ENCODE results near the gene UST. TPM values are rescaled to one million over a fixed set of nuclear protein-coding genes. Genes with fewer than 3 reads are reported as not detected.
"Not testable (repeated sequence)": the region's sequence is repeated elsewhere in the genome, so short reads cannot be mapped to it uniquely, and the experiment has no call there.

The UST gene
- polyA plus RNA-seq, 1 donor (not counting 4 experiments of a cell fraction or from before 2014, with no cell fraction given): 6.1 TPM

GRCh38 chr6:148912252-148912651 is 165.4 kb downstream of the UST start:
- Histone ChIP-seq H3K4me3 (ENCODE audit: control insufficient read depth in 2 of 3, extremely low read depth in 1 of 3, insufficient read depth in 2 of 3, low read depth in 1 of 3, low read length in 3 of 3) (no peak overlapping the region), H3K9me1 (ENCODE audit: control insufficient read depth, extremely low read depth, insufficient read depth, low read length) (no peaks in the 10 kb centered on the region), H3K79me2 (ENCODE audit: control insufficient read depth, insufficient read depth, low read length) (no peaks in the 10 kb centered on the region), H3K9me3 (ENCODE audit: control insufficient read depth, low read depth, low read length) (no peaks in the 10 kb centered on the region), H3K4me1 (ENCODE audit: control insufficient read depth, extremely low read depth, insufficient read depth, low read length) (no peaks in the 10 kb centered on the region), H2AFZ (ENCODE audit: control insufficient read depth, low read length) (no peak overlapping the region), H3K4me2 (ENCODE audit: control insufficient read depth, extremely low read depth, insufficient read depth, low read depth, low read length) (no peak overlapping the region), H4K20me1 (ENCODE audit: control insufficient read depth, extremely low read depth, insufficient read depth, low read length) (no peaks in the 10 kb centered on the region), H3K27ac (ENCODE audit: control insufficient read depth, insufficient read depth, low read length) (no peak overlapping the region), H3K36me3 (ENCODE audit: control insufficient read depth in 2 of 2, extremely low read depth in 1 of 2, insufficient read depth in 2 of 2, low read length in 2 of 2) (no peaks in the 10 kb centered on the region), H3K27me3 (ENCODE audit: control insufficient read depth, extremely low read depth, insufficient read depth, low read length) (no peaks in the 10 kb centered on the region), H3K9ac (ENCODE audit: control insufficient read depth, extremely low read depth, insufficient read depth, low read length) (no peak overlapping the region)
- TF ChIP-seq, protein P1, sequence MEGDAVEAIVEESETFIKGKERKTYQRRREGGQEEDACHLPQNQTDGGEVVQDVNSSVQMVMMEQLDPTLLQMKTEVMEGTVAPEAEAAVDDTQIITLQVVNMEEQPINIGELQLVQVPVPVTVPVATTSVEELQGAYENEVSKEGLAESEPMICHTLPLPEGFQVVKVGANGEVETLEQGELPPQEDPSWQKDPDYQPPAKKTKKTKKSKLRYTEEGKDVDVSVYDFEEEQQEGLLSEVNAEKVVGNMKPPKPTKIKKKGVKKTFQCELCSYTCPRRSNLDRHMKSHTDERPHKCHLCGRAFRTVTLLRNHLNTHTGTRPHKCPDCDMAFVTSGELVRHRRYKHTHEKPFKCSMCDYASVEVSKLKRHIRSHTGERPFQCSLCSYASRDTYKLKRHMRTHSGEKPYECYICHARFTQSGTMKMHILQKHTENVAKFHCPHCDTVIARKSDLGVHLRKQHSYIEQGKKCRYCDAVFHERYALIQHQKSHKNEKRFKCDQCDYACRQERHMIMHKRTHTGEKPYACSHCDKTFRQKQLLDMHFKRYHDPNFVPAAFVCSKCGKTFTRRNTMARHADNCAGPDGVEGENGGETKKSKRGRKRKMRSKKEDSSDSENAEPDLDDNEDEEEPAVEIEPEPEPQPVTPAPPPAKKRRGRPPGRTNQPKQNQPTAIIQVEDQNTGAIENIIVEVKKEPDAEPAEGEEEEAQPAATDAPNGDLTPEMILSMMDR (optimal IDR thresholded peaks at IDR 0.05 in 1 of 3, IDR thresholded peaks at IDR 0.05 in 1 of 3, conservative IDR thresholded peaks at IDR 0.05 in 1 of 3; ENCODE audit: extremely low read depth in 1 of 3, insufficient read depth in 2 of 3, low read length in 3 of 3): no peak
- no peak for TF ChIP-seq EZH2 (IDR thresholded peaks at IDR 0.05; ENCODE audit: low read length)
- FAIRE-seq: no peak
- dilution Hi-C loops (cut with MboI; ENCODE audit: extremely low pct_ligation_motif_present, low sequenced_read_pairs): no loop called here
- DNase-seq (ENCODE audit: low read depth, low spot score): no peak

DNA sequence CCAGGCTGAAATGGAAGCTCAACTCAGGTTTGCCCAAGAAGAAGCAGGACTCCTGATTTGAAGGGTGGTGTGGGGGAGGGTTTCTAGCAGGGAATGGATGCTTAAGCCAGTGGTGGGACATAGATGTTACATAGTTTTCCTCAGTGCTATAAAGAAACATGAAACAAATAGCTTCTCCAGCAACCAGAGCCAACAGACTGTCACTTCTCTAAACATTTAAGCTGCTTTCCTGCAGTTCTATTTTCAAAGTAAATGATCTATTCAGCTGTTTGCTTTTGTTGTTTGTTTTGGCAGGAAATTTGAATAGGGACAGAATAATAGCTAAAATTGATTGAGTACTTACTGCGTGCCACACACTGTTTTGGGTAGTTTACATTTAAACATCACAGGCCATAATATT is 169.0 kb downstream of the UST start:
- no peak overlapping the region for H3K4me2 ChIP-seq (ENCODE audit: control insufficient read depth, extremely low read depth, insufficient read depth, low read depth, low read length)
- DNase-seq (ENCODE audit: low read depth, low spot score) (no peak), FAIRE-seq (no peak)
- H3K4me1 ChIP-seq (ENCODE audit: control insufficient read depth, extremely low read depth, insufficient read depth, low read length): no peaks in the 10 kb centered on the region
- H3K9me3 ChIP-seq (ENCODE audit: control insufficient read depth, low read depth, low read length): no peaks in the 10 kb centered on the region
- no peaks in the 10 kb centered on the region for H4K20me1 ChIP-seq (ENCODE audit: control insufficient read depth, extremely low read depth, insufficient read depth, low read length)
- H3K9me1 ChIP-seq (ENCODE audit: control insufficient read depth, extremely low read depth, insufficient read depth, low read length): no peaks in the 10 kb centered on the region
- no peaks in the 10 kb centered on the region for H3K79me2 ChIP-seq (ENCODE audit: control insufficient read depth, insufficient read depth, low read length)
- TF ChIP-seq, protein P1 (optimal IDR thresholded peaks at IDR 0.05 in 1 of 3, IDR thresholded peaks at IDR 0.05 in 1 of 3, conservative IDR thresholded peaks at IDR 0.05 in 1 of 3; ENCODE audit: extremely low read depth in 1 of 3, insufficient read depth in 2 of 3, low read length in 3 of 3): no peak
- no peak for TF ChIP-seq EZH2 (IDR thresholded peaks at IDR 0.05; ENCODE audit: low read length)
- no peak overlapping the region for H3K27ac ChIP-seq (ENCODE audit: control insufficient read depth, insufficient read depth, low read length)
- no peaks in the 10 kb centered on the region for H3K36me3 ChIP-seq (ENCODE audit: control insufficient read depth in 2 of 2, extremely low read depth in 1 of 2, insufficient read depth in 2 of 2, low read length in 2 of 2)
- no peaks in the 10 kb centered on the region for H3K27me3 ChIP-seq (ENCODE audit: control insufficient read depth, extremely low read depth, insufficient read depth, low read length)
- no peak overlapping the region for H3K4me3 ChIP-seq (ENCODE audit: control insufficient read depth in 2 of 3, extremely low read depth in 1 of 3, insufficient read depth in 2 of 3, low read depth in 1 of 3, low read length in 3 of 3)
- dilution Hi-C loops (cut with MboI; ENCODE audit: extremely low pct_ligation_motif_present, low sequenced_read_pairs): no loop called here
- H2AFZ ChIP-seq (ENCODE audit: control insufficient read depth, low read length): no peak overlapping the region
- H3K9ac ChIP-seq (ENCODE audit: control insufficient read depth, extremely low read depth, insufficient read depth, low read length): no peak overlapping the region

- H3K27me3 ChIP-seq (ENCODE audit: control insufficient read depth, extremely low read depth, insufficient read depth, low read length); FAIRE-seq; dilution Hi-C loops (cut with MboI; ENCODE audit: extremely low pct_ligation_motif_present, low sequenced_read_pairs); H3K9ac ChIP-seq (ENCODE audit: control insufficient read depth, extremely low read depth, insufficient read depth, low read length); DNase-seq (ENCODE audit: low read depth, low spot score); H3K27ac ChIP-seq (ENCODE audit: control insufficient read depth, insufficient read depth, low read length); H3K4me1 ChIP-seq (ENCODE audit: control insufficient read depth, extremely low read depth, insufficient read depth, low read length); H3K9me3 ChIP-seq (ENCODE audit: control insufficient read depth, low read depth, low read length); H3K79me2 ChIP-seq (ENCODE audit: control insufficient read depth, insufficient read depth, low read length); H3K4me2 ChIP-seq (ENCODE audit: control insufficient read depth, extremely low read depth, insufficient read depth, low read depth, low read length); H3K36me3 ChIP-seq (ENCODE audit: control insufficient read depth in 2 of 2, extremely low read depth in 1 of 2, insufficient read depth in 2 of 2, low read length in 2 of 2); H4K20me1 ChIP-seq (ENCODE audit: control insufficient read depth, extremely low read depth, insufficient read depth, low read length); H3K4me3 ChIP-seq (ENCODE audit: control insufficient read depth in 2 of 3, extremely low read depth in 1 of 3, insufficient read depth in 2 of 3, low read depth in 1 of 3, low read length in 3 of 3); H3K9me1 ChIP-seq (ENCODE audit: control insufficient read depth, extremely low read depth, insufficient read depth, low read length); H2AFZ ChIP-seq (ENCODE audit: control insufficient read depth, low read length): not testable (repeated sequence)
Observed at GRCh38 chr6:148916485-148916884, 169.7 kb downstream of the UST start.
